ENCODE results near the gene FZR1.
A peak's percentile ranks its signal among the peaks of the same experiment; 100 is the strongest.
"Not testable (repeated sequence)": the region's sequence is repeated elsewhere in the genome, so short reads cannot be mapped to it uniquely, and the experiment has no call there.

Gene FZR1

GRCh38 chr19:3496392-3497273 is 9.5 kb upstream of the FZR1 start:
- DNase-seq (ENCODE audit: low read depth in 2 of 2), result no peak

DNA sequence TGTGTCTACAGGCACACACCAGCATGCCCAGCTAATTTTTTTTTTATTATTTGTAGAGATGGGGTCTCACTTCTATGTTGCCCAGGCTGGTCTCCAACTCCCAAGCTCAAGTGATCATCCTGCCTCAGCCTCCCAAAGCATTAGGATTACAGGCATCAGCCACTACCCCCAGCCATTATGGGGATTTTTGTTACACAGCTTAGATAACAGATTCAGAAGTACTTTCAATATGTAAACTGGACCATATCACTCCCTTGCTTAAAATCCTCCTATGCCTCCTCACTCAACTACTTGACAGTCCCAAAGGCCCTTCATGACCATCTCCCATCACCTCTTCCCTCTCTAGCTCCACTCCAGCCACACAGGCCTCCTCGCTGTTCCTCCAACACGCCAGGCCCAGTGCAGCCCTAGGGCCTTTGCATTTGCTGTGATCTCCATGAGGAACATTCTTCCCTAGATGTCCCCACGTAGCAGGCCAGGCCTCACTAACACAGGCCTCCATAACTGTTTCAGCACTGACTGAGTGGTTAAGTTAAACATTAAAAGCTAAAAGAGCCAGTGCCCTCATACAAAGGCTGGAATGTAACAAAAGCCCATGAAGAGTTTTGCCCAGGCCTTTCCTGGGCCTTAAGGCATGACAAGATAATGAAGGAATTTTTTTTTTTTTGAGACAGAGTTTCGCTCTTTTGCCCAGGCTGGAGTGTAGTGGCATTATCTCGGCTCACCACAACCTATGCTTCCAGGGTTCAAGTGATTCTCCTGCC is 8.2 kb upstream of the FZR1 start:
- DNase-seq (ENCODE audit: low read depth in 2 of 2), result no peak

- DNase-seq (ENCODE audit: low read depth in 2 of 2), result no peak
These were observed 6.2 kb upstream of the FZR1 start for GRCh38 chr19:3499738-3500428.

GRCh38 chr19:3500429-3501101 is 5.5 kb upstream of the FZR1 start, which contains the start of gene DOHH:
DOHH (minus strand) TSS chr19:3500674; CDS start chr19:3496814, 3,860 bp downstream.
- DNase-seq (ENCODE audit: low read depth in 2 of 2), result peak; percentile 92 to 93

- no peak for DNase-seq (ENCODE audit: low read depth in 2 of 2)
These were observed 4.3 kb upstream of the FZR1 start for GRCh38 chr19:3501780-3502179.

DNA sequence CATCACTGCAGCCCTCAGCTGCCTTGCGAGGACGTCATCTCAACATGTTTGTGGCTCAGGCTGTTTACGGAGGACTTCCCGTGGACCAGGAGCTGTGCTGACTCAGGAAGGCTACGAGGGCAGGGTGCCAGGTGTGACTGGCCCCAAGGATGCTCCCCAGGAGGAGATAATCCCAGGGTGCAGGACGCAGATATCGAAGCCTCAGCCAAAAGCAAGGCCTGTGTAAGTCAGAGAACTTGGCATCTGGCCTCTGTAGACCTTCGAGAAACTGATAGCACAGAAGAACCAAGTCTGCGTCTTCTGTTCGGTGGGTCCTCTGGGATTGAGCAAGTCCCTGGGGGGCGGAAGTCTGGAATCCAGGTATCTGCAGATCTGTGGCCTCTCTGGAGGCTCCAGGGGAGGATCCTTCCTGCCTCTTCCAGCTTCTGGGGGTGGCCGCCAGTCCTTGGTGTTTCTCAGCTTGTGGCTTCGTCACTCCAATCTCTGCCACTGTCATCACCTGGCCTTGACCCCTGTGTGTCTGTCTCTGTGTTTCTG is 3.0 kb upstream of the FZR1 start:
- DNase-seq (ENCODE audit: low read depth in 2 of 2), result no peak

DNA sequence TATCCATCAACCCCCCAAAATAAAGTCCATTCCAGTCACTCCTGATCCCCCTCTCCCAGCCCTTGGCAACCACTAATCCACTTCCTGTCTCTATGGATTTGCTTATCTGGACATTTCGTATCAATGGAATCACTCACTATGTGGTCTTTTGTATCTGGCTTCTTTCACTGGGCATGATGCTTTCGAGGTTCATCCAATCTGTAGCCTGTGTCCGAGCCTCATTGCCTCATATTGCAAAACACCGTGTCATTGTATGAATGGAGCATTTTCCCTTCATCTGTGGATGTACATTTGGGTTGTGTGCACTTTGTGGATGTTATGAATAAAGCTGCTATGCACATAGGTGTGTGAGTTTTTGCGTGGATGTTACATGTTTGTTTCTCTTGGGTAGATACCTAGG is 1.4 kb upstream of the FZR1 start:
- DNase-seq (ENCODE audit: low read depth in 2 of 2), result no peak

GRCh38 chr19:3506384-3507340 is 551 bp downstream of the FZR1 start:
- DNase-seq (ENCODE audit: low read depth in 2 of 2), result no peak

DNA sequence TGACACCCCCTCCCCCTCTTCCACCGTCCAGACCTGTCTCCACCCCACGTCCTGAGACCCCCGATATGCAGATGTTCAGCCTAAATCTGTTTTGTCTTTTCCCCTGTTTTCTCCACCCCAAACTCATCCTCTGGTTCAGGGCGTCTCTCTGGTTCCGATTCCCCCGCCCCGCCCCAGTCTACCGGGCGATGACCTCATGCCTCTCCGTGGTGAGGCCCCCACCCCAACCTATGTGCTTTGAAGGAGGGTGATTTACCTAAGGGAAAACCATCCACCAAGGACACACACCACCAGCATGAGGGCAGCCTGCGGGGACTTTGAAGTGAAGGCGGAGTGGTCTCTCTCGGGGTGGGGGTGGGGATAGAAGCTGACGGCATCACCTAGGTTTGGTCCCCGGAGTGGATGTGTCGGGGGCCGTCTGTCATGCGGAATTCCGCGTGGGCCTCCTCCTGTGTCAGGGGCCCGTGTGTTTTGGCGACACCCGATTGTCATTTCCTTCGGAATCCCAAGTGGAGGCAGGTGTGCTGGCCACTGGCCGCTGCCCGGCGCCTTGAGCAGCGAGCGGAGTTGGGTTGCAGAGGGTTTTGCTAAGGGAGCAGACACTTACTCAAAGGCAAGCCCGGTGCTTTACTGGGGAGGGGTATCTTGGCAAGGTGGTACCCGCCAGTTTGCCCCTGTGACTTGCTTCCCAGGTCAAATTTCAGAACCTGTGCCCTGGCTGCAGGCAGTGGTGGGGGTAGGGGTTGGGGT is 1.4 kb downstream of the FZR1 start:
- DNase-seq (ENCODE audit: low read depth in 2 of 2), result no peak

DNA sequence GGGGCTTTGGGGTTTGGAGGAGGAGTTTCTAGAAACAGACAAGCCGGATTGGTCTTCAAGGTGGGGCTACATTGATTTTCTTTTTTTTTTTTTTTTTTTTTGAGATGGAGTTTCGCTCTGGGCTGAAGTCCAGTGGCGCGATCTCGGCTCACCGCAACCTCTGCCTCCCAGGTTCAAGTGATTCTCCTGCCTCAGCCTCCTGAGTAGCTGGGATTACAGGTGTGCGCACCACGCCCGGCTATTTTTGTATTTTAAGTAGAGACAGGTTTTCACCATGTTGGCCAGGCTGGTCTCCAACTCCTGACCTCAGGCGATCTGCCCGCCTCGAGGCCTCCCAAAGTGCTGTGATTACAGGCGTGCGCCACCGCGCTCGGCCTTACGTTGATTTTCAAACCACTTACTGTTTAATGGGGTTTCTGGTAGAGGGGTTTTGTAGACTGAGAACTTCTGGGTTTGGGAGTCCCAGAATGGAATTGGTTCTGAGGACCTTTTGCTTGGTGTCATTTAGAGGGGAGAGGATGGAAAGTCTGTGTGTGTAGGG is 2.1 kb downstream of the FZR1 start:
- DNase-seq (ENCODE audit: low read depth in 2 of 2), result not testable (repeated sequence)

GRCh38 chr19:3508771-3509535 is 2.8 kb downstream of the FZR1 start:
- DNase-seq (ENCODE audit: low read depth in 2 of 2), result no peak

GRCh38 chr19:3509566-3509989 is 3.5 kb downstream of the FZR1 start:
- peak in 1 of 2 donors; percentile 41 for DNase-seq (ENCODE audit: low read depth in 2 of 2)

DNA sequence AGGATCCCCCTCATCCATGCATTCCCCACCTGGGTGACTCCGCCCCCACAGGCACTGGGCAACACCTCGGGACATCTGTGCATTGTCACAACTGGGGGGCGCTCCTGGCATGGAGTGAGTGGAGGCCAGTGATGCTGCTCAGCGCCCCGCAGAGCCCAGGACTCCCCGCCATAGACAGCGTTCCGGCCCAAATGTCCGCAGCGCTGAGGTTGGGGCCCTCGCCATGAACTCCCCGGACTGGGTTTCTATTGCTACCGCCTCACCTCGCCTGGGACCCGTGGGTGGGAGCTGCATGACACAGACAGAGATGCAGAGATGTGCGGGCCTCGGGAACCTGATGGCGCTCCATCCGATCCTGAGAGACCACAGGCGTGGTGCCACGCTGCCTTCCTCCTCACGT is 4.6 kb downstream of the FZR1 start:
- DNase-seq (ENCODE audit: low read depth in 2 of 2), result no peak

DNA sequence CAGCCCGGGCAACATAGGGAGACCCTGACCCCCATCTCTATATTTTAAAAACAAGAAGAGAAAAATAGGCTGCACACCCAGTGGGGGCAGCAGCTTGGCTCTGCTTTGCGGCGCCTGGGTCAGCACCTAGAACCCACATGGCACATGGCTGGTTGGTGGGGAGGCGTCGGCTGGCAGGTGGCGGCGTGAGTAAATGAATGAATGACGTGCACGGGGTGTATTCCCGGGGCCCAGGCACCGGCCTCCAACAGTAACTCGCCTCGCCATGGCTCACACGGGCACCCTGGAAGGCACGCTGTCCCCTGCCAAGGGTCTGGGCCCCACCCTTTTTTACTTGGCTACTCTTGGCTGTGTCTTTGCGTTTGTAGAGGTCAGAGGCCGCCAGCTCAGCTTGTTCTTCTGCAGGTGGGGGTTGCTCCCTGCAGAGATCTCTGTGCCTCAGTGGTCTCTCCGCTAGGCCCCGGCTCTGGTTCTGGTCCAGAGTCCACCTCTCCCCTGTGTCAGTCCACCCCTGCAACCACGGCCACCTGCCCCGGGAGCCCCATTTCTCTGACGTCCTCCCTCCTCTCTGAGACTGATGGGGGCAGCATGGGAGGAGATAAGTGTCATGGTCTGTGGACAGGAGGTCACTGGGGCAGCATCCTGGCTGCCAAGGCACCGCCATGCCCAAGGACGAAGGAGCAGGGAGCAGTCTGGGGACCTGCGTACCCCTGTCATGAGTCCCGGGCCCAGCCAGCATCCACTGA is 5.6 kb downstream of the FZR1 start:
- DNase-seq (ENCODE audit: low read depth in 2 of 2), result no peak

DNA sequence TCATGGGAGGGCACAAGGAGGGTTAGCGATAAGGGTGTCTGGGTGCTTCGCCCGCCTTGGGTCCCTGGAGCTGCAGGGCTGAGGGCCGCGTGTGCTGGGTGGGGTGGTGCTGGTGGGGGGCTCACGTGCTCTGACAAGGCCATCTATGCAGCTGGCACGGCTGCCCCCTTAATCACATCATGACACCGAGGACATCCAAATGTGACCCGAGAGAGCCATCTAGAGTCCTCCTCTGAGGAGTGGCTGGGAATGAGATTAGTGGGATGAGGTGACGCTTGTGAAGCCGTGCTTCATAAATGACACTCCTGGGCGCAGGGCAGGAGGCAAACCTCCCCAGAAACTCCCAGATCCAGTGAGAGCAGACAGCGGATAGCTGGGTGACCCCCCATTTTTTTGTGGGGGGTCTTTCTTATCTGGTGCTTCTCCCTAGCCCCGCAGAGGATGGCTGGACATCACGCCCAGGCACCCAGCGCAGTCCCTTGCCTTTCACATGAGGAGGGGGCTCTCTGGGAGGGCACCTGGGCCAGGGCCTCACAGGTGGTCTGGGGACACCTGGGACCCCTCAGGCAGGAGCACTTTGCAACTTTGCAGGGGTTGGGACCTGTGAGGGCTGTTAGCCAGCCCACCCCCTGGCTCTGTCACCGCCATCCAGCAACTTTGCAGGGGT is 6.6 kb downstream of the FZR1 start:
- no peak for DNase-seq (ENCODE audit: low read depth in 2 of 2)

DNA sequence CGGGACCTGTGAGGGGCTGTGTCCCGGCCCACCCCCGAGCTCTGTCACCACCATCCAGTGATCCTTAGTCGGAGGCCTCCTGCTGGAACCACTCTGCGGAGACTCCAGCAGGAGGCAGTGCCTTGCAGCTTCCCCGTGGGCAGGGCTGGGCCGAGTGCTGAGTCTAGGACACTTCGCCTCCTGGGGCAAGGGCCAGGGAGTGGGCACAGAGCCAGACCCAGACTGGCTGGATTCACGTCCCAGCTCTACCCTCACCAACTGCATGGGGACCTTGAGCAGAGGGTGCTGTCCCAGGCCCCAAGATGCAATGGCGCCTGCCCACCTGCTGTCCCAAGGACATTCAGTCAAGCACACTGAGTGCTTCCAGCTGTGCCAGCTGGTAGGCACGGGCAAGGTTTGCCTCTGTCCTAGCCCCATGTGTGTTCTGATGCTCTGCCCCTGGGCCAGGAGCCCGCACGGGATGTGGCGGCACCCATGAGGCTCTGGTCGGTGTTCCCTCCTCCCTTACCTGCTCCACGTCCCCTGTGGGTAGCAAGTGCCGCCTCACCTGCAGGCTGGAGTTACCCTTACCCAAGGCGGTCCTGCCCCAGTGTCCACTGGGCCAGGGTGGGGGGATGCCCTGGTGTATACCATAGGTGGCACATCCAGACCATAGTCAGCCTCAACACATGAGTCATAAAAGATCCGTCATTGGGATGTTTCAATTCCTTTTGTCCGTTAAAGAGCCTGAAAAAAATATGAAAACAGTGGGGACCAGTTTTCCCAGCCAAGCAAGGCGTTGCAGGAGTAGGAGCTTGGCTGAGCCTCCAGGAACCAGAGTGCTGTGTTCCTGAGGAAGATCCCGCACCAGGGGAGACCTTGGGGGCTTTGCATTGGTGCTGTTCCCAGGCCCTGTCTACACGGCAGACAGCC is 7.4 kb downstream of the FZR1 start:
- no peak for DNase-seq (ENCODE audit: low read depth in 2 of 2)

Data from stimulated activated CD8-positive, alpha-beta memory T cell treated with anti-CD3 and anti-CD28 coated beads, Interleukin-15, amount 100 ng/mL, for 48 hours (primary cell).